Thyroid gland (tissue), 4 donors: Measurements from ENCODE around the gene STRIP1. TPM values are rescaled to one million over a fixed set of nuclear protein-coding genes. Genes with fewer than 3 reads are reported as not detected.

ENCODE experiments used
- DNase-seq, 2 donors: peaks; one replicate each; pipeline ENCODE4 v3.0.0-alpha.2; 2019
- H3K27ac ChIP-seq, 3 donors: fragments of 200-600 bp; sonication (generic); 1 replicate in 2 of 3; 2 replicates in 1 of 3; pipeline ENCODE4 v1.5.1; 2016 to 2019; ENCODE audit warnings: mild to moderate bottlenecking in 1 of 3, moderate library complexity in 1 of 3
- H3K27me3 ChIP-seq: fragments of 200-600 bp; sonication (generic); one replicate; pipeline ENCODE4 v1.5.1; 2019
- H3K36me3 ChIP-seq, 2 donors: fragments of 200-600 bp; sonication (generic); one replicate each; pipeline ENCODE4 v1.5.1; 2016 to 2019
- H3K4me1 ChIP-seq, 2 donors: fragments of 200-600 bp; sonication (generic); one replicate each; pipeline ENCODE4 v1.5.1; 2017 to 2019
- H3K4me3 ChIP-seq, 3 donors: fragments of 200-600 bp; sonication (generic); replicated peaks in 1 of 3; 1 replicate in 2 of 3; 2 replicates in 1 of 3; pipeline ENCODE4 v1.5.1; 2016; ENCODE audit warnings: mild to moderate bottlenecking in 1 of 3
- H3K9me3 ChIP-seq: fragments of 200-600 bp; sonication (generic); one replicate; pipeline ENCODE4 v1.5.1; 2017
- POLR2A ChIP-seq, 2 donors: fragments of 450-650 bp; IDR thresholded peaks; one replicate each; pipeline ENCODE4 v1.6.1; 2017; ENCODE audit warnings: antibody characterized with exemption in 2 of 2, mild to moderate bottlenecking in 2 of 2, moderate library complexity in 1 of 2
- WGBS, 2 donors: methylation state at CpG; one replicate each; pipeline ENCODE4 v1.1.5; 2017; 5-methylcytosine and 5-hydroxymethylcytosine counted together
- intact Hi-C: fragments of 100-400 bp; cut with DNase I; formaldehyde crosslinking; loops from one replicate; pipeline ENCODE4 v1.15.1; 2023
- total RNA-seq, 4 donors: library from RNA; depleted of rRNA; stranded (reverse); fragments of >200 nt; gene quantifications; one replicate each; pipeline ENCODE4 v1.2.3, GENCODE V29; 2016
- TF ChIP-seq, protein P1 (sequence below), 6 experiments: fragments of 200-600 bp in 3 of 6; fragments of 450-650 bp in 3 of 6; sonication (generic) in 3 of 6; IDR thresholded peaks; one replicate each; pipeline ENCODE4 v1.5.1; 2016 to 2019; ENCODE audit warnings: antibody characterized with exemption in 6 of 6, mild to moderate bottlenecking in 2 of 6, inconsistent platforms in 1 of 6, moderate library complexity in 1 of 6

STRIP1 gene
- total RNA-seq, 4 donors from 2014 or later: 36.2 to 63.4 (median 45.2) TPM

DNA sequence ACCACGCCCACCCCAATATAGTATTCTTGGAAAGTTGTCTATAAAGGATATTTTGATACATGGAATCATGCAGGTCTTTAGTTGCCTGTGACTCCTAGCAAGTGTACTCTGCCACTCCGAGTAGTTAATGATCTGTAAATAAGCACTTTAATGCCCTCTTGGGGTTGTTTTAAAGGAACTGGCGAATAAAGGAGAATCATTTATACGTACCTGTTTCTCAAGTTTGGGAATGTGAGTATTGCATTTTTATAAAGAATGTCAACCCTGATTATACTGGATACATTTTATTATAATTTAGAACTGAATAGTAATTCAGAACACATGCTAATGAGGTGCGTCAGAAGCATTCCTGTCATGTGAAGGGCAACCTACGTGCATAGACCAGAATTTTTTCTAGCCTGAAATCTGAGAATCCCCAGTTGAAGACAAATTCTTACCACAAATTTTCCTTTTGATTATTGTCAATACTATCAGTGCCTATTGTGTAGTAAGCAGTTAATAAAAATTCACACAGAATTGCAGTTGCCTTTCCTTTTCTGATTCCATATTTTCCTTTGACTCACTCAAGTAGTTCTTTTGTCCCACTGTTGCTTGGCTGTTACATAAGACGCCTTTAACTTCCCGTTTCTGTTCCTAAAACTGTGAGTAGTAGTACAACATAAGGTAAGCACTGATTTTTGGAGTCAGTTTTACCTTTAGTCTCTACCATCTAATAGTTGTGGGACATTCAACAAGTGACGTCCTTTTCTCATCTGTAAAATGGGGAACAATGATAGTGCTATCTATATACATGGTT, 44.7 kb upstream of the STRIP1 start:
- WGBS, 2 donors: 78 to 82% methylated on average over 9 of the region's 9 CpGs
- no peak overlapping the region for H3K4me3 ChIP-seq
- H3K27me3 ChIP-seq: no peaks in the 10 kb centered on the region
- H3K36me3 ChIP-seq: no peaks in the 10 kb centered on the region
- H3K27ac ChIP-seq: no peak overlapping the region
- peaks cover 39% of the 10 kb centered on the region in 2 donors for H3K4me1 ChIP-seq
- DNase-seq: no peak
- intact Hi-C loops: loop anchor here (10.0 kb wide), 1 partner anchor 445 kb away; the partner anchor contains the start of gene GNAI3
- TF ChIP-seq POLR2A (IDR thresholded peaks at IDR 0.05): no peak
- TF ChIP-seq, protein P1, sequence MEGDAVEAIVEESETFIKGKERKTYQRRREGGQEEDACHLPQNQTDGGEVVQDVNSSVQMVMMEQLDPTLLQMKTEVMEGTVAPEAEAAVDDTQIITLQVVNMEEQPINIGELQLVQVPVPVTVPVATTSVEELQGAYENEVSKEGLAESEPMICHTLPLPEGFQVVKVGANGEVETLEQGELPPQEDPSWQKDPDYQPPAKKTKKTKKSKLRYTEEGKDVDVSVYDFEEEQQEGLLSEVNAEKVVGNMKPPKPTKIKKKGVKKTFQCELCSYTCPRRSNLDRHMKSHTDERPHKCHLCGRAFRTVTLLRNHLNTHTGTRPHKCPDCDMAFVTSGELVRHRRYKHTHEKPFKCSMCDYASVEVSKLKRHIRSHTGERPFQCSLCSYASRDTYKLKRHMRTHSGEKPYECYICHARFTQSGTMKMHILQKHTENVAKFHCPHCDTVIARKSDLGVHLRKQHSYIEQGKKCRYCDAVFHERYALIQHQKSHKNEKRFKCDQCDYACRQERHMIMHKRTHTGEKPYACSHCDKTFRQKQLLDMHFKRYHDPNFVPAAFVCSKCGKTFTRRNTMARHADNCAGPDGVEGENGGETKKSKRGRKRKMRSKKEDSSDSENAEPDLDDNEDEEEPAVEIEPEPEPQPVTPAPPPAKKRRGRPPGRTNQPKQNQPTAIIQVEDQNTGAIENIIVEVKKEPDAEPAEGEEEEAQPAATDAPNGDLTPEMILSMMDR (IDR thresholded peaks at IDR 0.05): no peak
- no peaks in the 10 kb centered on the region for H3K9me3 ChIP-seq

DNA sequence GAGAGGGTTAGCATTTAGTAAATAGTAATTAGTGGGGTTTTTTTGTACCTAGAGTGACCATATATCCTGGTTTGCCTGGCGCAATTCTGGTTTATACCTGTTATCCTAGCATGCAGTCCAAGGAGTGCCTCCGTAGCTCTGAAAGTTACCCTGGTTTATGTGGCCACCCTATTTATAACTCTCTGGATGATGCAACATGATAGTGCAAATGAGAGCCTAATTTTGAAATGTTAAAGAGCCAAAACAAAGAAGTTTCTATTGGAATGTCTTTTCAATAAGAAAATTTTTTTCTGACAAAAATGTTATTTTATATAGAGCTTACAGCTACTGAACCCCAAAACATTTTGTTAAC, 44.1 kb upstream of the STRIP1 start:
- Histone ChIP-seq H3K27ac (no peak overlapping the region), H3K36me3 (no peaks in the 10 kb centered on the region), H3K4me1 (peaks cover 45% of the 10 kb centered on the region in 2 donors), H3K4me3 (no peak overlapping the region), H3K9me3 (no peaks in the 10 kb centered on the region), H3K27me3 (no peaks in the 10 kb centered on the region)
- no peak for DNase-seq
- 84 to 92% methylated on average over 2 of the region's 2 CpGs for WGBS, 2 donors
- TF ChIP-seq POLR2A (IDR thresholded peaks at IDR 0.05): no peak
- TF ChIP-seq, protein P1 (IDR thresholded peaks at IDR 0.05): no peak
- intact Hi-C loops: no loop called here

DNA sequence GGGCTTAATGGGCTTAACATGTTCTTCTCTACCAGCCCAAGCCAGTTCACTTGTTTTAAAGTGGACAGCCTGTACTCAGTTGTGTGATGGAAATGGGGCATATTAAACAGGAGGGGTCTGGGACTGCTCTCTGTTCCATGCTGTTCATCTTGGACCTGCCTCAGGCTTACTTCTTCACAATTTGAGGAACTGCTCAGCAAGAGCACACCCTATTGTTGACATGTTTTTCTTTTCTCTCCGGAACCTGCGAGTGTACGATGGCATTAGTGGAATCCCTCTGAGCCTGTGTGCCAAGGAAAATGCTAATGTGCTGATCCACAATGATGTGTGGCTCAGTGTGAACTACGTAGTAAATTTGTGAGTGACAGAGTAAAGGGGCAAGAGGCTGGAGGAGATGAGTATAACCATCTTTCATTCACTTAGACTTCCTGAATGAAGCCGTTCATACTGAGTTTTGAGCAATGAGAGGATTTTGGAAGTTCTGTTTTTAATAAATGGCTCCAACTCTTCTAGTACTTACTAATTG, 43.0 kb upstream of the STRIP1 start:
- Histone ChIP-seq H3K4me1 (peaks cover 37 to 53% of the 10 kb centered on the region in 2 donors), H3K4me3 (no peak overlapping the region), H3K27ac (no peak overlapping the region), H3K27me3 (no peaks in the 10 kb centered on the region), H3K9me3 (no peaks in the 10 kb centered on the region), H3K36me3 (no peaks in the 10 kb centered on the region)
- TF ChIP-seq, protein P1 (IDR thresholded peaks at IDR 0.05): no peak
- TF ChIP-seq POLR2A (IDR thresholded peaks at IDR 0.05): no peak
- no peak for DNase-seq
- intact Hi-C loops: no loop called here
- 74 to 85% methylated on average over 5 of the region's 5 CpGs for WGBS, 2 donors

DNA sequence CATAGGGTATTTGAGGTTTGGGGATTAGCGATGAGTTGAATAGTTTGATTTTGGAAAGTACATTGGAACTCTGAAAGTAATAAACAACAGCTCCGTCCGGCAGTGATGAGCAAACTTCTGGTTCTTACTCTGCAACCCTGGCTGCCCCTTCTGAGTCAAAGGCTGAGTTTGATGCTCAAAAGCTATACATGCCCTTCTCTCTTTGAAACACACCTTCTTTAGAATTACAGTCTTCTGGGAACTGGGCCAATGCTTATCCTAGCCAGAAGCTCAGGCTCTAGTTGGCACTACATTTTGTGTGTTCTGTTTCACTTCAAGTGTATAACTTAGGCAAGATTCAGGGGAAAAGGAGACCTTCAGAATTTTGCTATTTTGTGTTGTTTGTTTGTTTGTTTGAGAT, 40.5 kb upstream of the STRIP1 start:
- H3K4me1 ChIP-seq: peaks cover 38 to 56% of the 10 kb centered on the region in 2 donors
- no peak overlapping the region for H3K4me3 ChIP-seq
- WGBS, 2 donors: 36 to 40% methylated on average over 3 of the region's 3 CpGs
- no peaks in the 10 kb centered on the region for H3K9me3 ChIP-seq
- peak; percentile 47 to 53 for DNase-seq
- intact Hi-C loops: no loop called here
- no peaks in the 10 kb centered on the region for H3K27me3 ChIP-seq
- no peaks in the 10 kb centered on the region for H3K36me3 ChIP-seq
- TF ChIP-seq POLR2A (IDR thresholded peaks at IDR 0.05): no peak
- TF ChIP-seq, protein P1 (IDR thresholded peaks at IDR 0.05): no peak
- H3K27ac ChIP-seq: peak overlapping the region in 2 of 3 donors; percentile 29 to 51

DNA sequence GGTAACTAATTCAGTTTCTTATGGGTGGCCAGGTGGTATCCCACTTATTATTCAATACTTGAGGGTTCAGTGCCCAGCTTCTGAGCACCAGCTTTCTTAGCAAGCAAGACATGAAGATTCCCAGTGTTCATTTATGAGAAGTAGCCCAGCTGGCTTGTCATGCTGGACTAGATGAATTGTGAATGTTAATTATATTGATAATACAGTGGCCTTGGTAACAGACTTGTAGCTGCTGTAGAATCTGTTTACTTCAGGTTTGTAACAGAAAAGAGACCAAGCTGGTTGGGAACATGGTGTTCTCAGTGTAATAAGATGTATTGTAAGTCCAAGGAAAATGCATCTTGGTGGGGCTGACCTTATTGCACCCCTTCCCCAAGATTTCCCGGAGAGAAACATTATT, 39.8 kb upstream of the STRIP1 start:
- H3K27ac ChIP-seq: peak overlapping the region; percentile 29 to 64 (median 51)
- H3K4me3 ChIP-seq: no peak overlapping the region
- no peak for TF ChIP-seq POLR2A (IDR thresholded peaks at IDR 0.05)
- TF ChIP-seq, protein P1 (IDR thresholded peaks at IDR 0.05): no peak
- H3K9me3 ChIP-seq: no peaks in the 10 kb centered on the region
- intact Hi-C loops: no loop called here
- no peak for DNase-seq
- H3K4me1 ChIP-seq: peaks cover 33 to 50% of the 10 kb centered on the region in 2 donors
- H3K36me3 ChIP-seq: no peaks in the 10 kb centered on the region
- no peaks in the 10 kb centered on the region for H3K27me3 ChIP-seq
- WGBS, 2 donors: 83 to 84% methylated on average over 1 of the region's 1 CpG
